ENCODE data around the gene GRK5. TPM values are rescaled to one million over a fixed set of nuclear protein-coding genes. Genes with fewer than 3 reads are reported as not detected.

GRK5 gene
- total RNA-seq, 4 donors from 2014 or later, result 9.2 to 27.3 (median 15.0) TPM

DNA sequence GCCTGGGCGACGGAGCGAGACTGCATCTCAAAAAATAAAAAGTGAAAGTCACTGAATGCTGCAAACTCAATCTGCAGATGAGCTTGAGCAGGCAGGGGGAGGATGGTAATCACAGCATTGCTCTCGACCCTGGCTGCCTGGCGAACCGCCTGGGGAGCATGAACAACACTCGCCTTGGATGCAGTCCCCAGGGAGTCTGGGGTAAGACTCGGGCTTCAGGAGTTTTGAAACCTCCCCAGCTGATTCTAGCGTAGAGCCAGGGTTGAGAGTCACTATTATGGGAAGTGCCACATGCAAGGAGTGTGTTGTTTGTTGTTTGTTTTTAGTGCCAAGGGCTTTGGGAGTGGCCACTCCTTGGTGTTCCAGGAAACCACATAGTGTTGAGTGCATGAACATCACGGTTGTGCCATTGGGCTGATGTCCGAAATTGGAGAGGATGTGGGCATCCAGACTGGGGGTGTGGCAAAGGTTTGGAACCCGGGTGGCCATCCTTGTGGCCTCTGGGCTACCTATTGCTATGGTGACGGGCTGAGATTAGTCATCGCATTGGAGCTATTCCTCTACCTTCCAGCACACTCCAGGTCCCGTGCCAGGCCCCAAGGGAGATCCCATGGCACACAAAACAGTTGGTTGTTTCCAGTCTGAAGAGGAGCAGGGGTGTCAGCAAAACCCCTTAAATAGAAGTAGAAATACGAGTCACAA is 242.5 kb downstream of the GRK5 start:
- Histone ChIP-seq H3K9me3 (no peaks in the 10 kb centered on the region), H3K27ac (peak overlapping the region in 1 of 3 donors; percentile 33), H3K36me3 (peaks cover 0 to 13% of the 10 kb centered on the region in 2 donors), H3K4me1 (peaks cover 0 to 20% of the 10 kb centered on the region in 2 donors), H3K27me3 (no peaks in the 10 kb centered on the region), H3K4me3 (replicated peaks in 1 of 3) (no peak overlapping the region)
- intact Hi-C loops (cut with DNase I), result no loop called here
- 60 to 70% methylated on average over 14 to 15 of the region's 16 CpGs for WGBS, 2 donors
- peak; percentile 77 to 83 for DNase-seq
- TF ChIP-seq, protein P1, sequence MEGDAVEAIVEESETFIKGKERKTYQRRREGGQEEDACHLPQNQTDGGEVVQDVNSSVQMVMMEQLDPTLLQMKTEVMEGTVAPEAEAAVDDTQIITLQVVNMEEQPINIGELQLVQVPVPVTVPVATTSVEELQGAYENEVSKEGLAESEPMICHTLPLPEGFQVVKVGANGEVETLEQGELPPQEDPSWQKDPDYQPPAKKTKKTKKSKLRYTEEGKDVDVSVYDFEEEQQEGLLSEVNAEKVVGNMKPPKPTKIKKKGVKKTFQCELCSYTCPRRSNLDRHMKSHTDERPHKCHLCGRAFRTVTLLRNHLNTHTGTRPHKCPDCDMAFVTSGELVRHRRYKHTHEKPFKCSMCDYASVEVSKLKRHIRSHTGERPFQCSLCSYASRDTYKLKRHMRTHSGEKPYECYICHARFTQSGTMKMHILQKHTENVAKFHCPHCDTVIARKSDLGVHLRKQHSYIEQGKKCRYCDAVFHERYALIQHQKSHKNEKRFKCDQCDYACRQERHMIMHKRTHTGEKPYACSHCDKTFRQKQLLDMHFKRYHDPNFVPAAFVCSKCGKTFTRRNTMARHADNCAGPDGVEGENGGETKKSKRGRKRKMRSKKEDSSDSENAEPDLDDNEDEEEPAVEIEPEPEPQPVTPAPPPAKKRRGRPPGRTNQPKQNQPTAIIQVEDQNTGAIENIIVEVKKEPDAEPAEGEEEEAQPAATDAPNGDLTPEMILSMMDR (IDR thresholded peaks at IDR 0.05), result no peak
- no peak for TF ChIP-seq POLR2A (IDR thresholded peaks at IDR 0.05)

DNA sequence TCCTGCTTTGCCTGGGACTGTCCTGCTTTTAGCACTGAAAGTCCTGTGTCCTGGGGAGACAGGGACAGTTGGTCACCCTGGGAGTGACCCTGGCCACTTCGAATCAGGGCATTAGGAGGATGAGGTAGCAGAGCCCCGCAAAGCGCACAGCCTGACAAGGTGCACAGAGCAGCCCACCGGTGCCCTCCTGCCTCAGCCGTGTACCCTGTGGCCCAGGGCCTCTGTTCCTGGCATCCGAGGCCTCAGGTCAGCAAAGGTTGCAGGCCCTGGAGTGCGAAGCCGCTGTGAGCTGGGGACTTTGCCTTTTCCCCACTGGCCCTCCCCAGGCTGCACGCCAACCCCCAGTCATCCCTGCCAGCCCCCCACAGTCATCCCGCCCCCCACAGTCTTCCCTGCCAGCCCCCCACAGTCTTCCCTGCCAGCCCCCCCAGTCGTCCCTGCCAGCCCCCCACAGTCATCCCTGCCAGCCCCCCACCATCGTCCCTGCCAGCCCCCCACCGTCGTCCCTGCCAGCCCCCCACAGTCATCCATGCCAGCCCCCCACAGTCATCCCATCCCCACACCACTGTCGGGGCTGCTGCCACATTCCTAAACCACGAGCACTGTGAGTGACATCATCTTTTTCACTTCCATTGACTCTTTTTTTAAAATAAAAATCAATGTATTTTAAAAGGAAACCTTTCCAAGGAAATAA is 243.4 kb downstream of the GRK5 start:
- intact Hi-C loops (cut with DNase I), result no loop called here
- Histone ChIP-seq H3K4me1 (peaks cover 0 to 15% of the 10 kb centered on the region in 2 donors), H3K4me3 (replicated peaks in 1 of 3) (no peak overlapping the region), H3K27me3 (no peaks in the 10 kb centered on the region), H3K27ac (no peak overlapping the region), H3K9me3 (no peaks in the 10 kb centered on the region), H3K36me3 (peaks cover 0 to 13% of the 10 kb centered on the region in 2 donors)
- TF ChIP-seq, protein P1 (IDR thresholded peaks at IDR 0.05), result no peak
- TF ChIP-seq POLR2A (IDR thresholded peaks at IDR 0.05), result no peak
- WGBS, 2 donors, result 67 to 89% methylated on average over 10 to 15 of the region's 16 CpGs
- DNase-seq, result no peak

DNA sequence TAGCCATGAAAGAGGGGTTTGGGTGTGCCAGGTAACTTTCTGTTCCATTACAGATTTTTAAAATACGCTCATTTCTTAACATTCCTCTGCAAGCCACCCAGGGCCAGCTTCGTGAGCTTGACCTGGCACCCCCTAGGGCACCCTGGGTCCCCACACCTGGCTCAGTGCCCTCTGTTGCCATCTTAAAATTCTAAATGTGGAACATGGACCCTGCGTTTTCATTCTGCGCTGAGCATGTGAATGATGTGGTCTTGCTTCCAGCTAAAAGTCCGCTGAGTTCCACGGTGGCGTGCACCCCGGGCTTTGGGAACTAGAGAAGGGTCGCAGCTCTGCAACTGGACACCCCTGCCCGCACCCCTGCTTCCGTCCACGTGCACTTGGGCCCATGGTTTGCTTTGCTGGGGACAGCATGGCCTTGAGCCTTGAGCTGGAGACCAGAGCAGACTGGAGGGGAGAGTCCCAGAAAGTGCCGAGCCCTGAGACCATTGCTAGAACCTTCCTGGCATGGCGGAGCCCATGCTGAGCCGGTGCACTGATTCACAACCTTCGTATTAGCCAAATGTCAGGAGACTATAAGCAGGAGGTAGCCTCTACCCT is 244.0 kb downstream of the GRK5 start:
- intact Hi-C loops (cut with DNase I), result no loop called here
- TF ChIP-seq, protein P1 (IDR thresholded peaks at IDR 0.05), result no peak
- TF ChIP-seq POLR2A (IDR thresholded peaks at IDR 0.05), result no peak
- DNase-seq, result no peak
- 95 to 96% methylated on average over 16 of the region's 16 CpGs for WGBS, 2 donors
- H3K27ac ChIP-seq, result no peak overlapping the region
- peaks cover 0 to 15% of the 10 kb centered on the region in 2 donors for H3K4me1 ChIP-seq
- H3K27me3 ChIP-seq, result no peaks in the 10 kb centered on the region
- H3K36me3 ChIP-seq, result peaks cover 0 to 13% of the 10 kb centered on the region in 2 donors
- H3K9me3 ChIP-seq, result no peaks in the 10 kb centered on the region
- H3K4me3 ChIP-seq (replicated peaks in 1 of 3), result no peak overlapping the region

DNA sequence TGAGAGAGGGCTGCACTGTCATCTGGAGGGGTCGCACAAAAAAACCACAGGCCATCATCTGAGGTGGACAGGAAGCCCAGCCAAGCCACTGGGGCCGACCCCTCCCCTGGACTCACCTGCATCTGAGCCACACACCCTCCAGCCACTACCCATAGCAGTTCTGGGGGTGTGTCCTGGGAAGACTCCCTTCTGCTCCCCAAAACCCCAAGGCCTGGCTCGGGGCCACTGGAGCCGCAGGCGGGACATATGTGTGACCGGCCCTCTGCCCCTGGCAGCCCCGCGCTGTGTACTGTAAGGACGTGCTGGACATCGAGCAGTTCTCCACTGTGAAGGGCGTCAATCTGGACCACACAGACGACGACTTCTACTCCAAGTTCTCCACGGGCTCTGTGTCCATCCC is 245.0 kb downstream of the GRK5 start:
- DNase-seq, result no peak
- intact Hi-C loops (cut with DNase I), result no loop called here
- Histone ChIP-seq H3K36me3 (peaks cover 0 to 13% of the 10 kb centered on the region in 2 donors), H3K4me1 (peaks cover 0 to 15% of the 10 kb centered on the region in 2 donors), H3K4me3 (replicated peaks in 1 of 3) (no peak overlapping the region), H3K27ac (no peak overlapping the region), H3K9me3 (no peaks in the 10 kb centered on the region), H3K27me3 (no peaks in the 10 kb centered on the region)
- 93 to 95% methylated on average over 12 to 14 of the region's 14 CpGs for WGBS, 2 donors
- TF ChIP-seq POLR2A (IDR thresholded peaks at IDR 0.05), result no peak
- TF ChIP-seq, protein P1 (IDR thresholded peaks at IDR 0.05), result no peak

All from thyroid gland (tissue), 4 donors.